ENCODE measurements around the gene PPFIA3. TPM values are rescaled to one million over a fixed set of nuclear protein-coding genes. Genes with fewer than 3 reads are reported as not detected.
"Not testable (repeated sequence)": the region's sequence is repeated elsewhere in the genome, so short reads cannot be mapped to it uniquely, and the experiment has no call there.

The PPFIA3 gene
- total RNA-seq, 1 experiment from 2014 or later, result 21.1 TPM

DNA sequence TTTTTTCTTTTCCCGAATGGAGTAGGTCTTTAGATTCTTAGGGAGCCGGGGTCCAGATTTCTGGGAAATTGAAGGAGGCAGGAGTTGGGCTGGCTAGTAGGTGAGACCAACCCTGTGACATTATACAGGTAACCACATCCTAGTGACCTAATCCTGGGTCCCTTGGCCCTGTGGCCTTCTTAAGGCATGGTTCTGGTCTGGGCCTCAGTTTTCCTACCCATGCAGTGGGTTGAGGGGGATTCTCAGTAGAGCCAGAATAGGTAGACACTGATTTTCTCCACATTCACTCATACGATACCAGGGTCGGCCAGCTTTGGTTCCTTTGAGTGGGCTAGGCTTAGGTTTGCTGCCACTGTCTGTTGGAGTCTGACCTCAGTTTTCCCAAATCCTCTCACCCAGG is 7.2 kb downstream of the PPFIA3 start:
- no peak for DNase-seq
- Histone ChIP-seq H3K36me3 (replicated peaks; ENCODE audit: control insufficient read depth, insufficient read depth, low read length) (no peaks in the 10 kb centered on the region; the same call in 1 of the 2 replicates), H3K4me3 (ENCODE audit: insufficient read depth, low read depth, low read length) (no peak overlapping the region)

DNA sequence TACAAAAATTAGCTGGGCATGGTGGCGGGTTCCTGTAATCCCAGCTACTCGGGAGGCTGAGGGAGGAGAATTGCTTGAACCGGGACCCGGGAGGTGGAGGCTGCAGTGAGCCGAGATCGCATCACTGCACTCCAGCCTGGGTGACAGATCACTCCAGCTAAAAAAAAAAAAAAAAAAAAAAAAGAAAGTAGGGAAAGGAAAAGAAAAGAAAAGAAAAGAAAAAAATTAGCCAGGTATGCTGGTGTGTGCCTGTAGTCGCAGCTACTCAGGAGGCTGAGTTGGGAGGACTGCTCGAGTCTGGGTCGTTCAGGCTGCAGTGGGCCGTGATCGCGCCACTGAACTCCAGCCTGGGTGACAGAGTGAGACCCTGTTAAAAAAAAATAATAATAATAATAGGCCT is 7.9 kb downstream of the PPFIA3 start:
- DNase-seq; H3K36me3 ChIP-seq (replicated peaks; ENCODE audit: control insufficient read depth, insufficient read depth, low read length); H3K4me3 ChIP-seq (ENCODE audit: insufficient read depth, low read depth, low read length): not testable (repeated sequence)
- H3K27me3 ChIP-seq (ENCODE audit: control insufficient read depth, insufficient read depth, low read length), result peaks cover 27% of the 10 kb centered on the region; the same call in 1 of the 2 replicates

More for the DNA sequence above, 7.2 kb downstream of the PPFIA3 start:
- H3K27me3 ChIP-seq (ENCODE audit: control insufficient read depth, insufficient read depth, low read length), result peaks cover 30% of the 10 kb centered on the region; the same call in 1 of the 2 replicates

DNA sequence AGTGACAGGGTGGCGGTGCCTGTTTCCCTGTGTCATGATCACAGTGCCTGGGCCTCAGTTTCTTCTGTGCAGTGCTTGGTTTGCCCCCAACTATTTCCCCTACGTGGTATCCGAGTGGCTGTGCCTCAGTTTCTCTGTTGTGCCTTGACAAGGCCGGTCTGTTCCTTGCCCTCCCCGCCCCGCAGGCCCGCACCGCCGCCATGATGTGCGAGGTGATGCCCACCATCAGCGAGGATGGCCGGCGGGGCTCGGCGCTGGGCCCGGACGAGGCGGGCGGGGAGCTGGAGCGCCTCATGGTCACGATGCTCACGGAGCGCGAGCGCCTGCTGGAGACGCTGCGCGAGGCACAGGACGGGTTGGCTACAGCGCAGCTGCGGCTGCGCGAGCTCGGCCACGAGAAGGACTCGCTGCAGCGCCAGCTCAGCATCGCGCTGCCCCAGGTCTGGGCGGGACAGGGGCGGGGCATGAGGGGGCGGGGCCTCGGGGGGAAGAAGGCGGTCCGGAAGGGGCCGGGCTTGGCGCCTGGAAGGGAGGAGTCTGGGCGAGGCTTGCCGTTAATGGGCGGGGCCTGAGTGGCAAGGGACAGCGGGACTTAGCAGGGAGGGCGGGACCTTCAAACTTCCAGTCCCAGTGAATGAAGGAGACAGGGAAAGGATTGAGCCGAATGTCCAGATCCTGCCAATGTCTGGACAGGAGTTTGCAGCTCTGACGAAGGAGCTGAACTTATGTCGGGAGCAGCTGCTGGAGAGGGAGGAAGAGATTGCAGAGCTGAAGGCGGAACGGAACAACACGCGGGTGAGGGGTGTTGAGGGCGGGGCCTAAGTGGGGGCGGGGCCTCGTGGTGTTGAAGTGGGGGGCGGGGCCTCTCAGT is 8.6 kb downstream of the PPFIA3 start:
- H3K36me3 ChIP-seq (replicated peaks; ENCODE audit: control insufficient read depth, insufficient read depth, low read length), result no peaks in the 10 kb centered on the region; the same call in 1 of the 2 replicates
- H3K4me3 ChIP-seq (ENCODE audit: insufficient read depth, low read depth, low read length), result peak overlapping the region; percentile 50
- peak; percentile 99 for DNase-seq
- H3K27me3 ChIP-seq (ENCODE audit: control insufficient read depth, insufficient read depth, low read length), result peaks cover 25% of the 10 kb centered on the region; the same call in 1 of the 2 replicates

DNA sequence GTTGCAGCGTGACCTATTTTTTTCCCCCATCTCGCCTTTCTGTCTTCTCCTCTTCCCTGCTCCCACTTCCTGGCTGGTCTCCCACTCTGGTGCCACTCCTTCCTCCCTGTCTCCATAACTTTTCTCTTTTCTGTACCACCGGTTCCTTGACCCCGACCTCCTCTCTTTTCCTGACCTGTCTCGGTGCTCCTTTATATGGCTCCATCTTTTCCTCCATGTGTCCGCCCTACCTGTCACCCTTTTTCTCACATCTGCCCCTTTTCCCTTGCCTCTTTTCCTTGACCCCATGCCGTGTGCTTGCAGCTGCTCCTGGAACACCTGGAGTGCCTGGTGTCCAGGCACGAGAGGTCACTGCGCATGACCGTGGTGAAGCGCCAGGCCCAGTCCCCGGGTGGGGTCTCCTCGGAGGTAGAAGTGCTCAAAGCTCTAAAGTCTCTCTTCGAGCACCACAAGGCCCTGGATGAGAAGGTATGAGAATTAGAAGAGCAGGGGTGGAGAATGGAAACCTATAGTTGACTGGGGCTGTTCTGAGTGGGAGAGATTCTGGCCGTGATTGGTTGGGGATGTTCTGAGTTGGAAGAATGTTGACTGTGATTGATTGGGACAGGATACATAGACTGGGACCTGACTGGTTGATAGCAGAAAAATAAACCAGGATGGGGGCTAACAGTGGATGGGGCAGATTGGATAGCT is 9.3 kb downstream of the PPFIA3 start:
- no peak for DNase-seq
- H3K36me3 ChIP-seq (replicated peaks; ENCODE audit: control insufficient read depth, insufficient read depth, low read length), result no peaks in the 10 kb centered on the region; the same call in 1 of the 2 replicates
- H3K4me3 ChIP-seq (ENCODE audit: insufficient read depth, low read depth, low read length), result peak overlapping the region; percentile 48
- peaks cover 26% of the 10 kb centered on the region; the same call in 1 of the 2 replicates for H3K27me3 ChIP-seq (ENCODE audit: control insufficient read depth, insufficient read depth, low read length)

GRCh38 chr19:49129238-49129583 is 9.9 kb downstream of the PPFIA3 start:
- Histone ChIP-seq H3K27me3 (ENCODE audit: control insufficient read depth, insufficient read depth, low read length) (peaks cover 27% of the 10 kb centered on the region; the same call in 1 of the 2 replicates), H3K36me3 (replicated peaks; ENCODE audit: control insufficient read depth, insufficient read depth, low read length) (no peaks in the 10 kb centered on the region; the same call in 1 of the 2 replicates), H3K4me3 (ENCODE audit: insufficient read depth, low read depth, low read length) (peak overlapping the region; percentile 48)
- DNase-seq, result peak; percentile 89

DNA sequence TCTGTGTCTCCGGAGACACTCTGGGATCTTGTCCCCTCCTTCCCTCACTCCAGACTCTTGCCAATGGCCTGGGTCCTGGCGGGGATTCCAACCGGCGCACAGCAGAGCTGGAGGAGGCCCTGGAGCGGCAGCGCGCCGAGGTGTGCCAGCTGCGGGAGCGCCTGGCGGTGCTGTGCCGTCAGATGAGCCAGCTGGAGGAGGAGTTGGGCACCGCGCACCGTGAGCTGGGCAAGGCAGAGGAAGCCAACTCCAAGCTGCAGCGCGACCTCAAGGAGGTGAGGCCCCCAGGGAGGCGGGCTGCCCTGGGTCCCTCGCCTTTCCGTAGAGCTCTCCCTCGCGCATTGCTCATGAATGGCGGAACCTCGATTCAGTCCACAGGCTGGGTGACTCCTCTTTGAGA is 11.0 kb downstream of the PPFIA3 start:
- Histone ChIP-seq H3K36me3 (replicated peaks; ENCODE audit: control insufficient read depth, insufficient read depth, low read length) (no peaks in the 10 kb centered on the region; the same call in 1 of the 2 replicates), H3K4me3 (ENCODE audit: insufficient read depth, low read depth, low read length) (no peak overlapping the region), H3K27me3 (ENCODE audit: control insufficient read depth, insufficient read depth, low read length) (peaks cover 24% of the 10 kb centered on the region; the same call in 1 of the 2 replicates)
- DNase-seq, result peak; percentile 23

- peak; percentile 92 for DNase-seq
- H3K4me3 ChIP-seq (ENCODE audit: insufficient read depth, low read depth, low read length), result peak overlapping the region; percentile 47
- H3K27me3 ChIP-seq (ENCODE audit: control insufficient read depth, insufficient read depth, low read length), result peaks cover 20% of the 10 kb centered on the region; the same call in 1 of the 2 replicates
- H3K36me3 ChIP-seq (replicated peaks; ENCODE audit: control insufficient read depth, insufficient read depth, low read length), result peaks cover 1% of the 10 kb centered on the region
Measured at GRCh38 chr19:49132974-49133609, 13.7 kb downstream of the PPFIA3 start.

DNA sequence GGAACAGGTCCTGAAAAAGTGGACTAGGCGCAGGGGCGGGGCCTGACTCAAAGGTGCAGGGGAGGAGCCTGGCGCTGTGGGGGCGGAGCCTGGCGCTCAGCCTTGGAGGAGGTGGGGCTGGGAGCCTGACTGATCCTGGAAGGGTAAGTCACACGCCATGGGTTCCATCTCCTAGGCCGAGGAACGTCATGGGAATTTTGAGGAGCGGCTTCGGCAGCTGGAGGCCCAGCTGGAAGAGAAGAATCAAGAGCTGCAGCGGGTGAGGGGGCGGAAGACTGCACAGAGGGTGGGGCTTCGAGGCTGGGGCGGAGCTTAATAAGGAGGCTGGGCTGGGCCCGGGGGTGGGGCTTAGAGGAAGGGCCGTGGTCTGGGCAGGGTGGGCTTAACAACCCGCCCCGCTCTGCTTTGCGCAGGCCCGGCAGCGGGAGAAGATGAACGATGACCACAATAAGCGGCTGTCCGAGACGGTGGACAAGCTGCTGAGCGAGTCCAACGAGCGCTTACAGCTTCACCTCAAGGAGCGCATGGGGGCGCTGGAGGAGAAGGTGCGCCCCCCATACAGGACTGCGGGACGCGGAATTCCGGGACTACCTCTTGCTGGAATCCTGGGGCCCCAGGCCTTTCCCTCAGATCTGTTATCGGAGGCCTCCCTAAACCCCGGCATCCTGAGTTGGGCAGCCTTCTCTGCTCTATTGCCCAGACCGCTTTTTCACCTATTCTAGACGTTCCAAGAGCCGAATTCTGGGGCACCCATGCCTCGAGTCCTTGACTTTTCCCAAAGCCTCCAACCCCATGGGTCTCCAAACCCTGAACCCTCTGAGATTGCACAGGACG is 14.5 kb downstream of the PPFIA3 start:
- Histone ChIP-seq H3K36me3 (replicated peaks; ENCODE audit: control insufficient read depth, insufficient read depth, low read length) (peaks cover 1% of the 10 kb centered on the region), H3K4me3 (ENCODE audit: insufficient read depth, low read depth, low read length) (peak overlapping the region; percentile 47), H3K27me3 (ENCODE audit: control insufficient read depth, insufficient read depth, low read length) (peaks cover 20% of the 10 kb centered on the region; the same call in 1 of the 2 replicates)
- peak; percentile 95 for DNase-seq

DNA sequence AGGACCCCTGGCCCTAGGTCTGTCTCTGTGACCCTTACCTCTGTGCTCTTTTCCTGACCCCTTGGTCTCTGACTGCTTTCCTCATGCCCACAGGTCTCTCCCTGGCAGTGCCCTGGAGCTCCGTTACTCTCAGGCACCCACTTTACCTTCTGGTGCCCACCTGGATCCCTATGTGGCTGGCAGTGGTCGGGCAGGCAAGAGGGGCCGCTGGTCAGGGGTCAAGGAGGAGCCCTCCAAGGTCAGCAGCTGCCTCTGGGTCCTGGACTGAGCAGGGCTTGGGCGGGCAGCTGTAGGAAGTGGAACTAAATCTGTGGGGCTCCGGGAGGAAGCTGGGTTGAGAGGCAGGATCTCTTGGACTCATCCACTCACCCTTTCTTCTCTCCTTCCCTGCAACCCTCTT is 16.3 kb downstream of the PPFIA3 start:
- peaks cover 12% of the 10 kb centered on the region; the same call in 1 of the 2 replicates for H3K27me3 ChIP-seq (ENCODE audit: control insufficient read depth, insufficient read depth, low read length)
- H3K4me3 ChIP-seq (ENCODE audit: insufficient read depth, low read depth, low read length), result no peak overlapping the region
- no peak for DNase-seq
- H3K36me3 ChIP-seq (replicated peaks; ENCODE audit: control insufficient read depth, insufficient read depth, low read length), result peaks cover 1% of the 10 kb centered on the region

GRCh38 chr19:49136771-49137171 is 17.4 kb downstream of the PPFIA3 start:
- peak; percentile 25 for DNase-seq
- Histone ChIP-seq H3K27me3 (ENCODE audit: control insufficient read depth, insufficient read depth, low read length) (peaks cover 13% of the 10 kb centered on the region; the same call in 1 of the 2 replicates), H3K36me3 (replicated peaks; ENCODE audit: control insufficient read depth, insufficient read depth, low read length) (peaks cover 2% of the 10 kb centered on the region), H3K4me3 (ENCODE audit: insufficient read depth, low read depth, low read length) (no peak overlapping the region)

GRCh38 chr19:49140951-49141350 is 21.6 kb downstream of the PPFIA3 start:
- Histone ChIP-seq H3K4me3 (ENCODE audit: insufficient read depth, low read depth, low read length) (no peak overlapping the region), H3K36me3 (replicated peaks; ENCODE audit: control insufficient read depth, insufficient read depth, low read length) (peaks cover 2% of the 10 kb centered on the region), H3K27me3 (ENCODE audit: control insufficient read depth, insufficient read depth, low read length) (peaks cover 4% of the 10 kb centered on the region; the same call in 1 of the 2 replicates)
- DNase-seq, result no peak

GRCh38 chr19:49141352-49141751 is 22.0 kb downstream of the PPFIA3 start:
- Histone ChIP-seq H3K4me3 (ENCODE audit: insufficient read depth, low read depth, low read length) (no peak overlapping the region), H3K27me3 (ENCODE audit: control insufficient read depth, insufficient read depth, low read length) (peaks cover 4% of the 10 kb centered on the region; the same call in 1 of the 2 replicates), H3K36me3 (replicated peaks; ENCODE audit: control insufficient read depth, insufficient read depth, low read length) (peaks cover 2% of the 10 kb centered on the region)
- DNase-seq, result no peak

- Histone ChIP-seq H3K27me3 (ENCODE audit: control insufficient read depth, insufficient read depth, low read length) (peaks cover 4% of the 10 kb centered on the region; the same call in 1 of the 2 replicates), H3K36me3 (replicated peaks; ENCODE audit: control insufficient read depth, insufficient read depth, low read length) (peaks cover 1% of the 10 kb centered on the region; the same call in 1 of the 2 replicates), H3K4me3 (ENCODE audit: insufficient read depth, low read depth, low read length) (peak overlapping the region; percentile 53)
- peak; percentile 98 for DNase-seq
Measured at GRCh38 chr19:49142866-49143335, 23.6 kb downstream of the PPFIA3 start.

All from H7 (cell line).